ENCODE measurements around the gene GXYLT2. TPM values are rescaled to one million over a fixed set of nuclear protein-coding genes. Genes with fewer than 3 reads are reported as not detected.
A peak's percentile ranks its signal among the peaks of the same experiment; 100 is the strongest.
"Not testable (repeated sequence)": the region's sequence is repeated elsewhere in the genome, so short reads cannot be mapped to it uniquely, and the experiment has no call there.

Gene GXYLT2
- total and polyA plus RNA-seq, 2 donors (not counting 1 experiment from before 2014, with no cell fraction given): not detected

DNA sequence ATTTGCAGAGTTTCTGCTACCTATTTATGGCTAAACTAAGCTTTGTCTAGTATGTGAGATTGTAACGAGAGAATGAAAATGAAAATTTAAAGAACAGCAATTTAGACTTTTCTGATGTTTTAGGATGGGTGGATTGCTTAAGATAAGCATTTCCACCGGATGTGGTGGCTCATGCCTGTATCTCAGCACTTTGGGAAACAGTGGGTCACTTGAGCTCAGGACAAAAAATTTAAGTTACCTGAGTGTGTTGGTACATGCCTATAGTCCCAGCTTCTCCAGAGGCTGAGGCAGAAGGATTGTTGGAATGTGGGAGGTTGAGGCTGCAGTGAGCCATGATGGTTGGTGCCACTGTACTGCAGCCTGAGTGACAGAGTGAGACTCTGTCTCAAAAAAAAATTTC lies 112.1 kb downstream of the GXYLT2 start:
- DNase-seq: no peak
- intact Hi-C loops (cut with micrococcal nuclease): loop anchor here (5.0 to 10.0 kb wide), 2 partner anchors 63 to 1275 kb away; partner anchors contain the start of gene EIF4E3
- peaks cover 30 to 33% of the 10 kb centered on the region in 2 donors for H3K4me1 ChIP-seq (ENCODE audit: control insufficient read depth in 2 of 2, insufficient read depth in 2 of 2, low read length in 2 of 2)
- no peak overlapping the region for H2AFZ ChIP-seq (ENCODE audit: insufficient read depth, low read depth, low read length, poor library complexity, severe bottlenecking)
- Mint-ChIP-seq H3K9me3 (ENCODE audit: insufficient read depth) (no peaks in the 10 kb centered on the region), H3K27ac (no peak overlapping the region), H3K4me3 (peak overlapping the region; percentile 39), H3K27me3 (no peaks in the 10 kb centered on the region), H3K4me1 (peaks cover 46% of the 10 kb centered on the region)
- WGBS (ENCODE audit: insufficient coverage): 54% methylated on average over 2 of the region's 2 CpGs
- no peak overlapping the region for H3K4me3 ChIP-seq (ENCODE audit: control extremely low read depth in 1 of 5, extremely low read depth in 1 of 5, insufficient read depth in 1 of 5, low read depth in 2 of 5, low read length in 4 of 5)
- CTCF ChIA-PET: interaction anchor here (0.6 to 3.3 kb wide), 2 partner anchors 56 to 59 kb away, joined by 3 to 9 read pairs; no protein-coding TSS in a partner anchor
- peaks cover 84% of the 10 kb centered on the region for H3K79me2 ChIP-seq (ENCODE audit: control insufficient read depth, insufficient read depth, low read length)
- peak overlapping the region; percentile 98 for H3K4me2 ChIP-seq (replicated peaks; ENCODE audit: low read depth, low read length, poor library complexity, severe bottlenecking)
- H3K9me3 ChIP-seq (ENCODE audit: control extremely low read depth in 1 of 3, control insufficient read depth in 2 of 3, insufficient read depth in 1 of 3, low read length in 2 of 3): no peaks in the 10 kb centered on the region
- H3K9ac ChIP-seq (ENCODE audit: low read length): peak overlapping the region; percentile 7
- no peak overlapping the region for H3K27ac ChIP-seq (ENCODE audit: low read length in 2 of 2)
- no peak for TF ChIP-seq EZH2 (IDR thresholded peaks at IDR 0.05; ENCODE audit: borderline replicate concordance, insufficient read depth, low read depth, low read length, poor library complexity, severe bottlenecking)
- no peak for TF ChIP-seq CTCF (IDR thresholded peaks at IDR 0.05)
- peaks cover 0 to 36% of the 10 kb centered on the region in 2 experiments for H3K36me3 ChIP-seq (replicated peaks in 1 of 2; ENCODE audit: control extremely low read depth in 1 of 2, control insufficient read depth in 1 of 2, extremely low read depth in 1 of 2, insufficient read depth in 2 of 2, low read length in 1 of 2)
- peaks cover 58% of the 10 kb centered on the region for H4K20me1 ChIP-seq (ENCODE audit: control insufficient read depth, insufficient read depth, low read length, poor library complexity, severe bottlenecking)
- no peak for ATAC-seq (ENCODE audit: low read depth)
- POLR2A ChIA-PET: no interaction called here
- no peaks in the 10 kb centered on the region for H3K27me3 ChIP-seq (replicated peaks in 1 of 4; ENCODE audit: control extremely low read depth in 1 of 4, control insufficient read depth in 3 of 4, insufficient read depth in 4 of 4, low read length in 3 of 4)

DNA sequence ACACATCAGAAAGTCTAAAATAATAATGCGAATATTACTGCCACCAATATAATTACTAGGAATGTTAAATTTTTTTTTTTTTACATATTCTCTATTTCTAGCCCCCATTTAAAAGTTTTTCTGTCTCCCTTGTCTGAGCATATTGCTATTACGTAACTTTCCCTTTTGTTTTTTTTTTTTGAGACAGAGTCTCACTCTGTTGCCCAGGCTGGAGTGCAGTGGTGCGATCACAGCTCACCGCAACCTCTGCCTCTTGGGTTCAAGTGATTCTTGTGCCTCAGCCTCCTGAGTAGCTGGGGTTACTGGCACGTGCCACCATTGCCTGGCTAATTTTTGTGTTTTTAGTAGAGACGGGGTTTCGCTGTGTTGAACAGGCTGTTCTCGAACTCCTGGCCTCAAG lies 115.2 kb downstream of the GXYLT2 start:
- H3K27ac Mint-ChIP-seq; H3K4me3 Mint-ChIP-seq; H2AFZ ChIP-seq (ENCODE audit: insufficient read depth, low read depth, low read length, poor library complexity, severe bottlenecking); ATAC-seq (ENCODE audit: low read depth); POLR2A ChIA-PET; H3K27me3 ChIP-seq (replicated peaks in 1 of 4; ENCODE audit: control extremely low read depth in 1 of 4, control insufficient read depth in 3 of 4, insufficient read depth in 4 of 4, low read length in 3 of 4); H3K9me3 Mint-ChIP-seq (ENCODE audit: insufficient read depth); H3K9ac ChIP-seq (ENCODE audit: low read length); CTCF ChIA-PET; H3K27ac ChIP-seq (ENCODE audit: low read length in 2 of 2); H3K9me3 ChIP-seq (ENCODE audit: control extremely low read depth in 1 of 3, control insufficient read depth in 2 of 3, insufficient read depth in 1 of 3, low read length in 2 of 3); H3K27me3 Mint-ChIP-seq; H3K4me2 ChIP-seq (replicated peaks; ENCODE audit: low read depth, low read length, poor library complexity, severe bottlenecking); H3K4me3 ChIP-seq (ENCODE audit: control extremely low read depth in 1 of 5, extremely low read depth in 1 of 5, insufficient read depth in 1 of 5, low read depth in 2 of 5, low read length in 4 of 5); DNase-seq; intact Hi-C loops (cut with micrococcal nuclease): not testable (repeated sequence)
- H3K36me3 ChIP-seq (replicated peaks in 1 of 2; ENCODE audit: control extremely low read depth in 1 of 2, control insufficient read depth in 1 of 2, extremely low read depth in 1 of 2, insufficient read depth in 2 of 2, low read length in 1 of 2): peaks cover 5 to 58% of the 10 kb centered on the region in 2 experiments
- peaks cover 72% of the 10 kb centered on the region for H4K20me1 ChIP-seq (ENCODE audit: control insufficient read depth, insufficient read depth, low read length, poor library complexity, severe bottlenecking)
- peaks cover 17 to 23% of the 10 kb centered on the region in 2 donors for H3K4me1 ChIP-seq (ENCODE audit: control insufficient read depth in 2 of 2, insufficient read depth in 2 of 2, low read length in 2 of 2)
- H3K79me2 ChIP-seq (ENCODE audit: control insufficient read depth, insufficient read depth, low read length): peaks cover 99% of the 10 kb centered on the region
- H3K4me1 Mint-ChIP-seq: peaks cover 48% of the 10 kb centered on the region
- WGBS (ENCODE audit: insufficient coverage): 100% methylated on average over 2 of the region's 8 CpGs

Measured in B cell (primary cell).